Measurements from ENCODE around the gene CNIH1.

DNA sequence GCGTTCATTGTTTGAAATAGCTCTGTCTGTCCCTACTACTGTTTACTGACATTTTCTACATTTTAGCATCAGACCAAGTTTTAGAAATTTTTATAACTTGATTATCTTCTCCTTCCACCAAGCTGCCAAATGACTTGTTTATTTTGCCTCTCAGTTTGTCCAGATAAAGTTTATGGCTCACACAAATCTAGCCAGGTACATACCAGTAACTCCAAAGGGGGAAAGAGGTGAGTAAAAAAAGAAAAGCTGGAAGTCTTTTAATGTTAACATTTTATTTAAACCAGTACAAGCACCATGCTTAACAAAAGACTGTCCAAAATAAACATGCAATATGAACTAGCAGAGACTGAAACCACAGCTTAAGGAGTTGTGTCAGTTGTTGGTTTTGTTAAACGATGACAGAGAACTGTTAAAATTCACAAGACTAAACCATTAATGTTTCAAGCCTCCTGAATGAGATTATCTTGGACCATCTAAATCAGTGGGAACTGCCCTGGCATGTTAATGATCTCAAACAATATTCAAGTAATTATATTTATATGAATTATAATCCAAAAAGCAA, 33.1 kb upstream of the CNIH1 start:
- TF ChIP-seq, protein P1, sequence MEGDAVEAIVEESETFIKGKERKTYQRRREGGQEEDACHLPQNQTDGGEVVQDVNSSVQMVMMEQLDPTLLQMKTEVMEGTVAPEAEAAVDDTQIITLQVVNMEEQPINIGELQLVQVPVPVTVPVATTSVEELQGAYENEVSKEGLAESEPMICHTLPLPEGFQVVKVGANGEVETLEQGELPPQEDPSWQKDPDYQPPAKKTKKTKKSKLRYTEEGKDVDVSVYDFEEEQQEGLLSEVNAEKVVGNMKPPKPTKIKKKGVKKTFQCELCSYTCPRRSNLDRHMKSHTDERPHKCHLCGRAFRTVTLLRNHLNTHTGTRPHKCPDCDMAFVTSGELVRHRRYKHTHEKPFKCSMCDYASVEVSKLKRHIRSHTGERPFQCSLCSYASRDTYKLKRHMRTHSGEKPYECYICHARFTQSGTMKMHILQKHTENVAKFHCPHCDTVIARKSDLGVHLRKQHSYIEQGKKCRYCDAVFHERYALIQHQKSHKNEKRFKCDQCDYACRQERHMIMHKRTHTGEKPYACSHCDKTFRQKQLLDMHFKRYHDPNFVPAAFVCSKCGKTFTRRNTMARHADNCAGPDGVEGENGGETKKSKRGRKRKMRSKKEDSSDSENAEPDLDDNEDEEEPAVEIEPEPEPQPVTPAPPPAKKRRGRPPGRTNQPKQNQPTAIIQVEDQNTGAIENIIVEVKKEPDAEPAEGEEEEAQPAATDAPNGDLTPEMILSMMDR (IDR thresholded peaks at IDR 0.05; ENCODE audit: insufficient read depth, low read length): no peak
- TF ChIP-seq, protein P2, sequence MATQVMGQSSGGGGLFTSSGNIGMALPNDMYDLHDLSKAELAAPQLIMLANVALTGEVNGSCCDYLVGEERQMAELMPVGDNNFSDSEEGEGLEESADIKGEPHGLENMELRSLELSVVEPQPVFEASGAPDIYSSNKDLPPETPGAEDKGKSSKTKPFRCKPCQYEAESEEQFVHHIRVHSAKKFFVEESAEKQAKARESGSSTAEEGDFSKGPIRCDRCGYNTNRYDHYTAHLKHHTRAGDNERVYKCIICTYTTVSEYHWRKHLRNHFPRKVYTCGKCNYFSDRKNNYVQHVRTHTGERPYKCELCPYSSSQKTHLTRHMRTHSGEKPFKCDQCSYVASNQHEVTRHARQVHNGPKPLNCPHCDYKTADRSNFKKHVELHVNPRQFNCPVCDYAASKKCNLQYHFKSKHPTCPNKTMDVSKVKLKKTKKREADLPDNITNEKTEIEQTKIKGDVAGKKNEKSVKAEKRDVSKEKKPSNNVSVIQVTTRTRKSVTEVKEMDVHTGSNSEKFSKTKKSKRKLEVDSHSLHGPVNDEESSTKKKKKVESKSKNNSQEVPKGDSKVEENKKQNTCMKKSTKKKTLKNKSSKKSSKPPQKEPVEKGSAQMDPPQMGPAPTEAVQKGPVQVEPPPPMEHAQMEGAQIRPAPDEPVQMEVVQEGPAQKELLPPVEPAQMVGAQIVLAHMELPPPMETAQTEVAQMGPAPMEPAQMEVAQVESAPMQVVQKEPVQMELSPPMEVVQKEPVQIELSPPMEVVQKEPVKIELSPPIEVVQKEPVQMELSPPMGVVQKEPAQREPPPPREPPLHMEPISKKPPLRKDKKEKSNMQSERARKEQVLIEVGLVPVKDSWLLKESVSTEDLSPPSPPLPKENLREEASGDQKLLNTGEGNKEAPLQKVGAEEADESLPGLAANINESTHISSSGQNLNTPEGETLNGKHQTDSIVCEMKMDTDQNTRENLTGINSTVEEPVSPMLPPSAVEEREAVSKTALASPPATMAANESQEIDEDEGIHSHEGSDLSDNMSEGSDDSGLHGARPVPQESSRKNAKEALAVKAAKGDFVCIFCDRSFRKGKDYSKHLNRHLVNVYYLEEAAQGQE (IDR thresholded peaks at IDR 0.05; ENCODE audit: insufficient replicate concordance, low read depth): no peak
- no peak for TF ChIP-seq GABPA (IDR thresholded peaks at IDR 0.05; ENCODE audit: low read depth)

Data from HL-60 (cell line).